Bone marrow (tissue), 2 donors: ENCODE data around the gene CRPPA.
A peak's percentile ranks its signal among the peaks of the same experiment; 100 is the strongest.
"Not testable (repeated sequence)": the region's sequence is repeated elsewhere in the genome, so short reads cannot be mapped to it uniquely, and the experiment has no call there.

Source experiments
- DNase-seq, 2 donors: peaks; one replicate each; lab custom pipeline; 2025; lab: John Stamatoyannopoulos, UW

CRPPA gene

DNA sequence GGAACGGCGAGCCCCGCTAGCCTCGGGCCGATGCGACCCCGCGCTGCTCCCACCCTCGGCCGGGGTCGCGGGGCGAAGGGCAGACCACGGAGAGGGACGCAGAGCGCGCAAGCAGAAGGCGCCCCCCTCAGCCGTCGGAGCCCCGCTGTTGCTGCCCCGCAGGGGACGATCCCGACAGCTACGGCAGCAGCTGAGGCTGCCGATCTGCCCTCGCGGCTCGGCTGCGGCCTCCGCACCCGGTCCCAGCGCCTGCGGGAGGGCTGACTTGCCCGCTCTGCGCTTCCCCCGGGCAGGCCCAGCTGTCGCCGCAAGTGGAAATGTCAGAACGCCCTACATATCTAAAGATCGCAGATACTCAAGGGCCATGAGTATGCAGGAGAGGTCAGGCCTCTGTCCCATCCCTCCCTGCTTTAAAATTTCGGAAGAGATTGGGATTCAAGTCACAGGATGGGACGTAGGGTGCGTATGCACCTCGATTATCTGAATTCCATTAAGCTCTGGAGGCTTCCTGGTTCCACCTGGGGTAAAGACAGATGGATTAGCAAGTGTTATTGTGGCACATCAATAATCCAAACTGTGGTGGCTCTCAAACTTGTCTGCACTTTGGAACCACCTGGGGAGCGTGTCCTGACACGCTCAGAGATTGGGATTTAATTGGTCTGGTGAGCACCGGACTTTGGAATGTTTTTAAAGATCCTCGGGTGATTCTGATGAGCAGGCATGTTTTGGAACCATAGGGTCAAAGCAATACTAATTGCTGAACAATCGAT, at the start of gene CRPPA:
TSS of gene CRPPA (minus strand) at position 206 of the 770 bp plus-strand sequence. CDS start 216 bp downstream, outside the sequence.
- peak; percentile 16 to 43 for DNase-seq

DNA sequence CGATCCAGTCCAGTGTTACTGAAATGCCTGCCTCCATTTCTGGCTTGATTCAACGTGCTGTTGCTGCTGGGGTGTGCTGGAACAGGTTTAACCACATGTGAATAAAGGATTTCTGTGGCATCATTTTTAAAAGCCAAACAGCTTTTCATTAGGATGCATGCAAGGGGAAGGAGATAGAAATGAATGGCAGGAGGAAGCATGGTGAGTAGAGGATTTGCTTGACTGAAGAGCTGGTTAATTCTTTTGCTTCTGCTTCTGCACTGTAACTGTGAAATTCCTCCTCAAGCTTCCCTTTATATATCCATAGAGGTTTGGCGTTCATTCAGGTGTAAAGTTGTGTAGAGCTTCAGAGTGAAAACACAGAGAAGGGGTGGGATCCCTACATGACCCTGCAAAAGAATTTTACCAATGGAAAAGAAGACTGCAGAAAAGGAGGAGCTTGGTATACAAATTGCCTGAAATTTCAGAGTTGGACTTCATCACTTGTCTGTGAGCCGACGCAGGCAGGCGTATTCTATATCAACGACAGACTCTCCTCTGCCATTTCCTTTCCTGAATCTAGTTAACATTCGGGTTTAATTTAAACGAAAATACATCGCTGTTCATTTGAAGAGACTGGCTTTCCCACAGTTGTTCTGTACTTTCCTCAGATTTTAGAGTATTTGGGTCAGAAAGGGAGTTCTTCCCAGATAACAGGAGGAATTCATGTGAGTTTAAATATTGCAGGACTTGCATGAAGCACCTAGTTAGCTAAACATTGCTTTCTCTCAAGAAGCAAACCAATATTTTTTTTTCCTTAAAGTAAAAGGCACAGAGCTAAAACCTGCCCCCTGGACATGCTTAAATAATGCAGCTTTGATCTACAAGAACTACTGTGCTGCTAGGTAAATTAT, 44.4 kb upstream of the CRPPA start, which contains the start of gene SOSTDC1:
TSS of gene SOSTDC1 (minus strand) at position 270 of the 893 bp plus-strand sequence. CDS start at position 200, 70 bp downstream.
- DNase-seq = peak in 1 of 2 donors; percentile 43

DNA sequence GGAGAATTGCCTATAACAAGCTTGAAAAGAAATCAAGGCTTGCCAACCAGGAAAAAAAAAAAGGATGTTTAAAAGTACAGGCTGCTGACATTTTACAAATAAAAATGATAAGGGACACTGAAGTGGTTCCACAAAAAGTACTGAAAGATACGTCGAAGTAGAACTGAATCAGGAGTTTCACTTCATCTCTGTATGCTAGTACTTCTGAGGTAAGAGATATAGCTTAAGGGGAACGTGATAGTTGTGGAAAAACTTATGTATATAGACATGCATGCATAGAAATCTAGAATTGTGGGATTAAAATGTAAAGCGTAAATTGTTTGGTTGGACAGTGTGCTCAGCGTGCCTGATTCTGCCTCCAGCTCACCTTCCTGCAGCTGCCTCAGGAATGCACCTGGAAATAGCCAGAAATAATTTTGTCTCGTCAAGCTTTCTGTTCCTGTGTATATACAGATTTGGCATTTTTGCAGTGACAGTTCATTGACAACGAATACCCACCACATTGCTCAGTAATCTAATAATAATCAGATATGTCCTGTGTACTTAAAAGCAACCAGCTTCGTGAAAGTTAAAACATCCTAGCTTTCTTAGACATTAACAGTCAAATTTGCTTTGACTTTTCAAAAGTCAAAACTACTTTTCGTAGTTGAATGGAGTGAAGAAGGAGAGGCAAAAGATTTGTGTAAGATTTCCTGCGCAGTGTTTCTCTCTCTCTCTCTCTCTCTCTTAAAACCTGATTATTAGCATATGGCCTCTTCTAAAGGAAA, 42.8 kb upstream of the CRPPA start:
- DNase-seq = no peak

DNA sequence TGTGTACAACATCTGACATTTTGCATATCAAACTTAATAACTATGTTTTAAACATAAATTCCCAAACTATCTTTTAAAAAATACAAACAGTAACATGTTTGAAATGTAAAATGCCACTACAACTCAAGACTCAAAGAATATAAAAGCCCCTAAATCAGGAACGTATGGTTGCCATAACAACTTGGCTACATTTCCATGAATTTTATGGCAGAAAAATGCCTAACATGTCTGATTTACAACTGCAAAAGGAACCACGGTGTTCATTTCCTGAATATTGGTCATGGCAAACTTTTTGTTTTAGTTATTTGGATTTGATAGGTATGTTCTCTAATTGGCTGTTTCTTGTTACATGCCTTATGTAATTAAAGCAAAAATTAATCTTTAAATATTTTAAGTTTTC, 42.2 kb upstream of the CRPPA start:
- DNase-seq = no peak

DNA sequence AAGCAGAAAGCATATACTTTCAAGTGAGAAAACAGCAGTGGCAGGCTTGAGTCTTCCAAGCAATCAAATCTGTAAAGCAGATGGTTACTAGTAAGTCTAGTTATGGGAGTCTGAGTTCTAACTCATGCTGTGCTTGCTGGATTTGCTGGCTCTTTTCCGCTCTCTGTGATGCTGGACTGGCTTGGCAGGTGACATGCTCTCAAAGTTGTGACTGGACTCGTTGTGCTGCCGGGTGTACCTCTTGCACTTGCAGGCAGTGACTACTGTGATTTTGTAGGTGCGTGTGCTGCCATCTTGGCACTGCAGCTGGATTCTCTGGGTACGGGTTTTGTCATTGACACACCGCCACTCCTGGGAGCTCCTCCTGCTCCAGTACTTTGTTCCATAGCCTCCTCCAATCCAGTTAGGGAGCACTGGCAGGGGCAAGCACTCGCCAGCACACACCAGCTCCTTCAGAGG, 41.1 kb upstream of the CRPPA start:
- DNase-seq = no peak

DNA sequence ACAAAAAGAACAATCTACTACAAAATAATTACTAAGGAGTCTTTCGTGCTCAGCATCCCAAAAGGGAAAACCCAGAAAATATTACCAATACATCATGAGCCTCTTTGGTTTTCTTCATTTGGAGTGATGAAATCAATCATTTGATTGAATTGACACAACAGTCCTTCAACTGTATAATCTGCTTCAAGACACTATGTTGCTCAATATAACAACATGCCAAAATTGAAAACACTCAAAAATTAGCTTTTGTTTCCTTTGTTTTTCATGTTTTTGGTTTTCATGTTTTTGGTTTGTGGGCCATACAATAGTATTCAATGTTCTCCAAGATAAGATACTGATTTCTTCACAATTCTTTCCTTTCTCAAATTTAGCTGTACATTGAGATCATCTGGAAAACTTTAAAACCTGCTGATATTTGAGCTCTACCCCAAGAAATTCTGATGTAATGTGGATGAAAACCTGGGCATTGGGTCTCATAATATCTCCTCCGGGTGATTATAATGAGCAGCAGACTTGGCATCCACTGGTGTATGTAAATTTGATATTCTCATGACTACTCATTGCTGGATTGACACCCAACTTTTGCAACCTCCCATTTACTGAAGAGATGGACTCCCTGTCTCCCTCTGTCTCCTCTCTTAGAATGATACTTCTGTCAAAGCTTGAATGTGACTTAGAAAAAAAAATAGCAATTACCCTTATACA, 39.6 kb upstream of the CRPPA start:
- DNase-seq = no peak

DNA sequence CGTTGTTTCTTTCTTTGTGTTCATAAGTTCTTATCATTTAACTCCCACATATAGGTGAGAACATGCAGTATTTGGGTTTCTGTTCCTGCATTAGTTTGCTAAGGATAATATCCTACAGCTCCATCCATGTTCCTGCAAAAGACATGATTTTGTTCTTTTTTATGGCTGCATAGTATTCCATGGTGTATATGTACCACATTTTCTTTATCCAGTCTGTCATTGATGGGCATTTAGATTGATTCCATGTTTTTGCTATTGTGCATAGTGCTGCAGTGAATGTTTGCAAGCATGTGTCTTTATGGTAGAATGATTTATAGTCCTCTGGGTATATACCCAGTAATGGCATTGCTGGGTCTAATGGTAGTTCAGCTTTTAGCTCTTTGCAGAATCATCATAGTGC, 35.0 kb upstream of the CRPPA start:
- not testable (repeated sequence) for DNase-seq

DNA sequence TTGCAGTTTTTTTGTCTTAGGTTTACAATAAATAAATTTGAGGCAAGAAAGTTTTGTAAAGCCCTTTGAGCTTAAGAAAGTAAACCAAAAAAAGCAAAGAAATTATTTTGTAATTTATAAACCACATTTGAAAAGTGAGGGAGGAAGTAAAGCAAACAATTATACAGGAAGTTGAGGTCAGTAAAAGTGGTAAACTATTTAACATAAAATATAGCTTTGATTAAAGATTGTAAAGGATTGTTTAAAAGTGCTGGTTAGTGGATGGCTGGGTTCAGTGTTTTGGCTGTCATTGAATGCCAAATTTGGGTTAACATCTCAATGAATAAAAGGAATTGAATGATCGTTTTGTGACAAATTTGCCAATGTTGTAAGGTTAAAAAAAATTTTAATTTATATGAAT, 34.3 kb upstream of the CRPPA start:
- no peak for DNase-seq

DNA sequence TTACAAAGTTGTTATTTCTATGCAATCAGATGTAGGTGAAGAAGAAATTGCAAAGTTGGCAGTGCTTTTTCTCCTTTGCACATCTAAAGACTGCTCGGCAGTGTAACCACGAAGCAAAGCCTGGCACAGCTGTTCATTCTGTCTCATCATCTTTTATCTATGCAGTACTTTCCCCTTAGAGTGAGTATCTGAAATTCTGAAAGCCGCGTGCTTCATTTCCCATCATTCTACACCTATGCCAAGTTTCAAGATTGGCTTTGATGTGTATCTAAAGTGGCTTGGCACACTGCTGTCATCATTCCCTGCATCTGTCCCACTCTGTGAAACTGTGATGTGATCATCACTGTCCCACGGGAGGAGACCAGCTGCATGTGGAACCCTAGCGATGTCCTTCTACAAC, 29.0 kb upstream of the CRPPA start:
- DNase-seq = no peak

DNA sequence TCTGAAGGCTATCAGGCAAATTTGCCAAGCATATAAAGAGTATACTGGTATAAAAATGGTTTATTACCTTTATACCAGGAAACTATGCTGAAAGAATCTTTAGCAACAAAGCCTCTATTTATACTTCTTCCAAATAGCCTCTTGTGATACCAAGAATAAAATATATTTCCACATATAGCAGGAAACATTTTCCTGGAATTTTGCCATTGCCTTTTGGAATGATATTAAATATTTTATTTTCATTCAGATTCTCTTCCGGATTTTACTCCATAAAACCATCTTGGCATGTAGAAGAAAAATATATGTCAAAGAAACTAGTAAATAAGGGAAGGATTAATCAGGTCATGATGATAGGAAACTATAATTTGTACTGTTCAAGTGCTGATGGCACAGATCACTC, 26.5 kb upstream of the CRPPA start:
- DNase-seq = no peak

DNA sequence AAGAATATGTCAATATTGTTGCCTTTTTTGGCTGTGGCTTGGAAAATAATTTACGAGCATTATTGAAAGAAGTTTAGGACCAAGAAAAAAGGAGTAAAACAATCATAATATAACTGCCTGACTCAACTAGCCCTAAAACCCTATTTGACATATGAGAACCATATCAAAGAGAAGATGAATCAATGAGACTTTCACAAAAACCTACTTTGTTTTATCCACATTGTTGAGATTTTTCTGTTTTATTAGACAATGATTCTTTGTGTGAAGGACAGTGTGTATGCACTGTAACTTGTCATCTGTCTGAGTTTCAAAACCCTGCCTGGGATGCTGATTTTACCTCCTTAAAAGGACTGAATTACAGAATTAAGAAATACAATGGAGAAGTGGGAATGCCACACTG, 25.2 kb upstream of the CRPPA start:
- DNase-seq = no peak

DNA sequence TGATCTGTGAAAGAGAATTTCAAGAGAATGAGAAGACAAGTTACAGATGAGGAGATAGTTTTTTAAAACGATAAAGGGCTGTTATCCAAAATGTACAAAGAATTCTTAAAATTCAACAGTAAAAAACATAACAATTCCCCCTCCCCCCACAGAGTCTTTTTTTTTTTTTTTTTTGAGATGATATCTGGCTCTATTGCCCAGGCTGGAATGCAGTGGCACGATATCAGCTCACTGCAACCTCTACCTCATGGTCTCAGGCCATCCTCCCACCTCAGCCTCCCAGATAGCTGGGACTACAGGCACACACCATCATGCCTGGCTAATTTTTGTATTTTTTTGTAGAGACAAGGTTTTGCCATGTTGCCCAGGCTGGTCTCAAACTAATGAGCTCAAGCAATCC, 22.5 kb upstream of the CRPPA start:
- not testable (repeated sequence) for DNase-seq

DNA sequence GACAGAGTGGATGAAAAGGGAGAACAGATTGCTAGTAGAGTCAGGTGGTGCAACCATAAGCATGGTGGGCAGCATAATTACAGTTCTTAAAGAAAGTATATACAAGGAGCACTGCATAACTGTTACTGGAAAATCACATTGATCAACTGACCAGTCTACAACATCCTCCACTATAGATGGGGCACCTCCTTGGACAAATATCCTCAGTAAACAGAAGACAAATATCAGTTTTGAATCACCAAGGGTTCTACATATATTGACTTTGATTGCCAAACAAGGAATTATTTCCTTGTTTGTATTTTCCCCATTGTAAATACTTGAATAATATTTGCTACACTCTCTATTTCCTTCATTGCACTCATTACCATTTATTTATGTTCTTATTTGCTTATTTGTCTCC, 17.6 kb upstream of the CRPPA start:
- no peak for DNase-seq

DNA sequence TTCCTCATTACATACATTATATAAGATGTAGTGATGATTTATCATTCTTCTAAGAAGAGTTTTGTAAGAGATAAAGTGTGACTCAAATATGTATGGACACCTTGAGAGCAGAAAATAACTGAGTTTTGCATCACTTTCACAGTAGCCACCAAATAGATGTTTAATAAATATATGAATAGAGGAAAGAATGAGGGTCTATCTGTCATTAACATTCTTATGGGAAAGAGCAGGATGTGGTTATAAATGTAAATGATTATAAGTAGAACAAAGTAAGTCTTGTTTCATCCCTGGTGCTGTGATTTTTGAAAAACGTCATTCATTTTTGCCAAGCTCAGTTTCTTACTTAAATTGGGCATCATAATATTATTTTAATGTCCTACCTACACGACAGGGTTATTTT, 15.0 kb upstream of the CRPPA start:
- no peak for DNase-seq

DNA sequence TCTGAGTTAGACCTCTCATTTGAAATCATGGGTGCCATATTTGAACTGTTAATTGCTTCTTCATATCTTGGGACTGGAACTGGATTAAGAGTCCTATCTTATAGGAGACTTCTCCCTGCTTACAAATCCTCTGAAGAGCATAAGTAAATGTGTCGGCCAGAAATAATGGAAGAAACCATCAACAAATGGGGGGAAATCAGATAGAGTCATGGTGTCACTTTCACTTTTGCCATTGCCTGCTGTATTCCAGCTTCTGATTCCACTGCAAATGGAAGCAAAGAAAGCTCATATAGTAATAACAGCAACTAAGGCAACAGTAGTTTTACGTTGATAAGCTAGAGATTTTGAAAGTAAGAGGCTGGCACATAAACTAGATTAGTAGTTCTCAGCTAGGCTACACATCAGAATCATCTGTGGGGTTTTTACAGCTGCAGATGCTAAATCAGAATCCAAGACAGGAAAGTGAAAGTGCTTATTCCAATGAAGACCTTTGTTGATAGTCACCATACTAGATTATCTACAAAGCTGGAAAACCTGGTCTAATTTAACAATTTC, 12.3 kb upstream of the CRPPA start:
- no peak for DNase-seq

DNA sequence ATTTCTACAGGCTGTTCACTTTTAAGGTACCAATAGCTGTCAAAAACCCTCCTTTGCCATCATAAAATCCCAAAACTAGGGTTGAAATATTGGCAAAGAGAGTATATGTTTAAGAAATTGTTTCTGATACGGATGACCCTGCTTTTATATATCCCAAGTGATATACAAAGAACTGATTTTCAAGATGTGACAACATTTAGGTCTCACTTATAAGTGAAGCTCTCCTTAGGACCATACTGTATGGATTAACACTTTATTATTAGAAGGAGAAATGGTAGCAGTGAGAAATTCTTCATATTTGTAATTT, 11.0 kb upstream of the CRPPA start:
- DNase-seq = no peak

DNA sequence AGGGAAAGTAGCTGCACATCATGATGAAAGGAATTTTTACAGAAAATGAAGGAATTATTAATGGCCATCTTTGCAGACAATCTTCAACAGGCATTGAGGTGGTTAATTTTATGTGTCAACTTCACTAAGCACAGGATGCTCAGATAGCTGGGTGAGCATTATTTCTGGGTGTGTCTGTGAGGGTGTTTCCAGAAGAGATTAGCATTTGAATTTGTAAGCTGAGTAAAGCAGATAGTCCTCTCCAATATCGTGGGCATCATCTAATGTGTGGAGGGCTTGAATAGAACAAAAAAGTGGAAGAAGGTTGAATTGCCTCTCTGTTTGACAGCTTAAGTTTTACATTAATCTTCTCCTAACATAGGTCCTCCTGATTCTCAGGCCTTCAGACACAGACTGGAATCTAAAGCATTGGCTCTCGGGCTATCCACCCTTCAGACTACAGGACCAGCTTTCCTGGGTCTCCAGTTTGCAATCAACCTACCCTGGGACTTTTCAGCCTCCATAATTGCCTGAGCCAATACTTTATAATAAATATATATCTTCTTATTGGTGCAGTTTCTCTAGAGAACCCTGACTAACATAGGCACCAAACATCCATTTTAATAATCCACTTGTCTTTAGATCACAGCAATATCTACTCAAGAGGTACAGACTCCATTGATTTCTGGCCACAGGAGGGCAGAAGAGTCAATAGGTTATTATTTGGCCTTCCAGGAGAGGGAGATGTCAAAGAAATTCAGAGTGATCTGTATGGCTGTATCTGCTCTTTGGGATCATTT, 10.5 kb upstream of the CRPPA start:
- DNase-seq = peak in 1 of 2 donors; percentile 15

DNA sequence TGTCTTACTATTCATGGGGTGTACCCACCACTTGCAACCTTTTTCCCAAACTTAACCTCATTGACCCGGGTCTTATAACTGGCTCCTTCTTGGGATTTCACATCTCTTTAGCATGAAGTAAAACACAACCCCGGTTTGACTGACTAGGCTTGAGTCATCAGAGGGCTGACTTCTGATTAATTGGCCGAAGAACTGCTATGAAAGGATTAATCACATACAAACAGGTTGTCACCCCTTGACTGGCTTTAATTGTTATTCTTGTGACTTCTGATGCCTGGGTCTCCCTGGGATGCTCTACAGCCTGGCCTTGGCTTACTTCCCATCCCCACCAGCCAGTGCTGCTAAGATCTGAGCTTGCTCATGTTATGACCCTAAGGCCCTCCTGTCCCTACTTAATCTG, 8.8 kb upstream of the CRPPA start:
- no peak for DNase-seq

DNA sequence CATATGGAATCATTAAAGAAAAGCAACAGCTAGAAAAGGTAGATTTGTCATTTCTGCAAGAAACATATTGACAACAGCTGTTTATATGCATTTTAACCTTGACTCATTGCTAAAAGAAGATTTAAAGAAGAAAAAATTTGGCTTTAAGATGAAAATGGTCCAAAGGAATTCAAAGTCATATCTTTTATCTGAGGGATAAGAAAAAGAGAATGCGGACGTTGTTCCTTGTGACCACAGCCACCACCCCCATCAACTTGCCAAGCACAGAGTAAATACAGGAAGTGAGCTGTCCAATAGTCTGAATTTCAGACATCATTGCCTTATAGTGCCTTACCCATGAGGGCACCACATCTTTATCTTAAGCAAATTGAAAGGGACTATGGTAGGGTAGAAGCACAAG, 7.3 kb upstream of the CRPPA start:
- no peak for DNase-seq

DNA sequence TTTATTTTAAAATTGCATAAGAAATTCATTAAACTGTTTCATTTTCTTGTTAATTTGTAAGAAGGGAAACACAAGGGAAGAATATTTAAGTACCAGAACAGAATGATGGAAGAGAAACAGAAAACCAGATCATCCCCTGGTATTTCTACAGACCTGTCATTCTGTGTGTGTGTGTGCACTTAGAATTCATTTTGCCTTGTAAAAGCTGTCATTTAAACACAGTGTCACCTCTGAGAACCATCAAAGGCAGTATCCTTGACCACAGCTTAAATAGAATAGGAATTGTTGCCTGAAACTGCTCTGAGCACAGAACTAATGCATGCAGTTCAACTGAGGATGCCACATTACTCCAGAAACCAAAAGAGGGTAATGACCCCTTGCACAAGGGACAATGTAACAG, 6.8 kb upstream of the CRPPA start:
- no peak for DNase-seq

DNA sequence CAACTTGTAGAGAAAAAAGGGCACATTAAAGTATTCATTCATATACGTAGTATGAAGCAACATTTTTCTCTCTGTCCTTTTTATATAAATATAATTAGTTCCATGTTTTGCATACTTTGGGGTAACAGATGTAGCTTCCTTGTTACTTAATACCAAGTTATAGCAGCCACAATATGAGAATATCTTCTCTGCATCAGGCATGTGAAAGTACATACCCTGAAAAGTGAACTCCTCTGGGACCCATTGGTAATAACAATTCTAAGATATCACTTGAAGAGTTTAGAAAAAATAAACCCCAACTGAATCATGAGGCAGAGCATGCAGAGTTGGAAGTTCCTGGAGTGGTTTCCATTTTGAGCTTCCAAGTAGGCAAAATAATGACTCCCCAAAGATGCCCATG, 2.4 kb upstream of the CRPPA start:
- no peak for DNase-seq
